HG03108 (cell line): ENCODE measurements around the gene FAM83G.
"Not testable (repeated sequence)": the region's sequence is repeated elsewhere in the genome, so short reads cannot be mapped to it uniquely, and the experiment has no call there.

ENCODE experiments used
- ATAC-seq: cut with Tn5 transposase; IDR thresholded peaks from one replicate; pipeline ENCODE4 v1.9.1; 2021; ENCODE audit warnings: moderate library complexity; ENCODE audit not compliant: unreplicated experiment

Gene FAM83G

GRCh38 chr17:19004421-19005136 is at the start of gene FAM83G:
Gene FAM83G (minus strand): TSS chr17:19004764. CDS start chr17:19004041, 723 bp downstream.
- ATAC-seq = peak; percentile 87

GRCh38 chr17:19048826-19049225 is 44.3 kb upstream of the FAM83G start:
- ATAC-seq = not testable (repeated sequence)

- not testable (repeated sequence) for ATAC-seq
These were observed 42.9 kb upstream of the FAM83G start for GRCh38 chr17:19047510-19047909.

- ATAC-seq = not testable (repeated sequence)
These were observed 42.3 kb upstream of the FAM83G start, which contains the start of gene GRAP for GRCh38 chr17:19046782-19047375. Gene GRAP (minus strand): TSS chr17:19046957. CDS start chr17:19046926, 31 bp downstream.

- not testable (repeated sequence) for ATAC-seq
These were observed 40.1 kb upstream of the FAM83G start for GRCh38 chr17:19044643-19045042.

GRCh38 chr17:19043032-19043431 is 38.5 kb upstream of the FAM83G start:
- ATAC-seq = peak; percentile 29

- ATAC-seq = not testable (repeated sequence)
These were observed 37.8 kb upstream of the FAM83G start for GRCh38 chr17:19042369-19042768.

- not testable (repeated sequence) for ATAC-seq
These were observed 37.3 kb upstream of the FAM83G start for GRCh38 chr17:19041871-19042270.

GRCh38 chr17:19040350-19040749 is 35.8 kb upstream of the FAM83G start:
- not testable (repeated sequence) for ATAC-seq

GRCh38 chr17:19038730-19039129 is 34.2 kb upstream of the FAM83G start:
- ATAC-seq = peak; percentile 19

GRCh38 chr17:19038007-19038406 is 33.4 kb upstream of the FAM83G start:
- ATAC-seq = not testable (repeated sequence)

GRCh38 chr17:19037547-19037946 is 33.0 kb upstream of the FAM83G start:
- ATAC-seq = not testable (repeated sequence)

- not testable (repeated sequence) for ATAC-seq
These were observed 31.6 kb upstream of the FAM83G start for GRCh38 chr17:19036186-19036585.

GRCh38 chr17:19032377-19032988 is 27.9 kb upstream of the FAM83G start:
- ATAC-seq = peak; percentile 32

GRCh38 chr17:19031729-19032128 is 27.2 kb upstream of the FAM83G start:
- ATAC-seq = peak; percentile 31

GRCh38 chr17:19030771-19031449 is 26.3 kb upstream of the FAM83G start:
- not testable (repeated sequence) for ATAC-seq

GRCh38 chr17:19029740-19030139 is 25.2 kb upstream of the FAM83G start:
- not testable (repeated sequence) for ATAC-seq

- not testable (repeated sequence) for ATAC-seq
These were observed 24.1 kb upstream of the FAM83G start for GRCh38 chr17:19028671-19029070.

- ATAC-seq = no peak
These were observed 19.8 kb upstream of the FAM83G start for GRCh38 chr17:19024101-19025078.
